Muscle layer of duodenum (tissue), 2 donors: ENCODE results near the gene SEC61G.

ENCODE experiments used
- H3K27ac ChIP-seq: one replicate; pipeline ENCODE4 v1.7.0; 2013; ENCODE audit warnings: mild to moderate bottlenecking, low read length
- H3K27me3 ChIP-seq: one replicate; pipeline ENCODE4 v1.7.0; 2013; ENCODE audit warnings: low read depth, mild to moderate bottlenecking, control low read depth, low read length
- H3K36me3 ChIP-seq, 2 donors: one replicate each; pipeline ENCODE4 v1.7.0; 2013; ENCODE audit warnings: low read length in 2 of 2, control low read depth in 1 of 2, mild to moderate bottlenecking in 1 of 2; ENCODE audit not compliant: insufficient read depth in 2 of 2, control insufficient read depth in 1 of 2
- H3K4me1 ChIP-seq, 2 donors: one replicate each; pipeline ENCODE4 v1.7.0; 2013; ENCODE audit warnings: low read length in 2 of 2, mild to moderate bottlenecking in 2 of 2, control low read depth in 1 of 2, moderate library complexity in 1 of 2; ENCODE audit not compliant: insufficient read depth in 2 of 2, control insufficient read depth in 1 of 2
- H3K4me3 ChIP-seq, 2 donors: one replicate each; pipeline ENCODE4 v1.7.0; 2013; ENCODE audit warnings: low read length in 2 of 2, low read depth in 1 of 2, mild to moderate bottlenecking in 1 of 2
- H3K9me3 ChIP-seq, 2 donors: one replicate each; pipeline ENCODE4 v1.7.0; 2013; ENCODE audit warnings: low read length in 2 of 2, control low read depth in 1 of 2, mild to moderate bottlenecking in 1 of 2; ENCODE audit not compliant: control insufficient read depth in 1 of 2
- donor health status: healthy.

The SEC61G gene

DNA sequence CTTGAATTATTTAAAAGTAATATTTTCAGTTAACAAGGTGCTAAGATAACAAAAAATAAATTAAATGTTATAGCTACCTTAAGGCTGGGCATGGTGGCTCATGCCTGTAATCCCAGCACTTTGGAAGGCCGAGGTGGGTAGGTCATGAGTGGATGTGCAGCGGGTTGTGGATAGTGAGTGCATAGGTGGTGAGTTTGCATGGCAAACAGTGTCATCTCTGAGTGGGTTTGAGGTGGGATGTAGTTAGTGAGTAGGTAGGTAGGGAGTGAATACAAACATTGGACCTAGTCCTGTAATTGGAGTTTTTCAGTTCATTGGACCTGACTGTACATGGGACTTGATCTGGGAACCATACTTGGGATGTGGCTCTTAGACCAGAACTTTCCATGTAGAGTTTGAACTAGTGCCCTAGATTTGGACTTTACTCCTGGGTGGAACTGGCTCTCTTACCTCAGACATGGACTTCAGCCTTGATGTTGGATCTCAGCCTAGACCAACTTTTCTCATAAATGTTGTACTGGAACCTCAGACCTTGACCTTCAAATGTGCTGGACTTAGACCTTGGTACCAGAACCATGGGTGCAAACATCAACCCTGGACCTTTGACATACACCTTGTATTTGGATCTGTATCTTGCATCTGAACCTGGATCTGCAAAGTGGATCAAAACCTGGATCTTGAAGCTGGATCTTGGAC lies 47.0 kb downstream of the SEC61G start:
- no peaks in the 10 kb centered on the region for H3K4me1 ChIP-seq
- H3K27ac ChIP-seq = no peak overlapping the region
- H3K9me3 ChIP-seq = peaks cover 0 to 3% of the 10 kb centered on the region in 2 donors
- H3K36me3 ChIP-seq = no peaks in the 10 kb centered on the region
- H3K27me3 ChIP-seq = no peaks in the 10 kb centered on the region
- H3K4me3 ChIP-seq = no peak overlapping the region

DNA sequence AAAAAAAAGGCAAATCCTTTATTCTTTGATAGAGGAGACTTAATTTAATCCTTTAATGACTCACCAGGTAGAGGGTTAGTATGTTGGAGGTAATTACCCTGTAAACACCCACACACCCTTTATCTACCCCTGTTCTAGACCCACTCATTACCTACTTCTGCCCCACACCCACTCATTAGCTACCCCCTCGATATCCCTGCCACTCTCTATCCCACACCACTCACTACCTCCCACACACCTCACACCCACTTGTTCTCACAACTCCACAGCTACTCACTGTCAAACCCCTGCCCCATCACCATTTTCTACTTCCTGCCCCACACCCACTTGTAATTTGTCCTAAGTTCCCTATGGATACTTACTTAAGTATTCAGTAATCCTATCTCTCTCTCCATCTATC lies 49.7 kb downstream of the SEC61G start:
- Histone ChIP-seq H3K27me3 (no peaks in the 10 kb centered on the region), H3K36me3 (no peaks in the 10 kb centered on the region), H3K4me3 (no peak overlapping the region), H3K4me1 (no peaks in the 10 kb centered on the region), H3K9me3 (no peaks in the 10 kb centered on the region), H3K27ac (no peak overlapping the region)

DNA sequence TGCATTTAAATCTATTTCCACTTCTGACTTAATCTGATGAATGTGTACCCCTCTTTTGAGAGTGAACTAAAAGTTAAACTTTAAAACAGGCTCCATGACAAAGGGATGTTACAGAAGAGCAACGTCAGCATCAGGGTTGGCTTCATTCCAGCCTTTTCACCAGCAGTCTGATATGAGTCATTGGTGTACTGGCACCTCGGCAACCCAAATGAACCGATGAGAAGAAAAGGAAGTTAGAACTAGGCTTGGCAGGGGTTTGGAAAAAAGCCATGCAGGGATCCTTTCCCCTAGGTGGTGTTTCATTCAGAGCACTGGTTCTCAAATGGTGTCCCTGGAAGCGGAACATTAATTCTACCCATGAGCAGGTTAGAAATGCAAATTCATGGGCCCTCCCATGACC lies 53.6 kb downstream of the SEC61G start:
- Histone ChIP-seq H3K9me3 (no peaks in the 10 kb centered on the region), H3K27ac (no peak overlapping the region), H3K27me3 (no peaks in the 10 kb centered on the region), H3K4me3 (no peak overlapping the region), H3K36me3 (no peaks in the 10 kb centered on the region), H3K4me1 (no peaks in the 10 kb centered on the region)

DNA sequence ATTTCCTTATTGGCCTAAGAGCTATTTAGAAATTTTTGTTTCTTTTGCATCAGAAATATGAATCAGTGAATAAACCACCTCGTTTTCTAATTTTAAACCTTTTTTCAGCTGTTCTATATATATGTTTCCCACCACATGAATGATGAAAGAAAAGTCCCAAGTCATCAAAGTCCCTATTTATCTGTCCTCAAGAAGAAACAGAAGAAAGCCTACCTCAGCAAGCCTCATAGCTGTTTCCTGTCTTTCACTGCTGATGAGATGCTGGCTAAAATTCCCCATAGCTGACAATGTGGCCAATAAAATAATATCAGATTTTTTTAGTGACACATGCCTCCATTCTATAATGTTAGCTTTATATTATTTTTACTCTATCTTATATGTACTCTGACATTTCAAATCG lies 54.2 kb downstream of the SEC61G start:
- Histone ChIP-seq H3K27ac (no peak overlapping the region), H3K4me3 (no peak overlapping the region), H3K9me3 (no peaks in the 10 kb centered on the region), H3K36me3 (no peaks in the 10 kb centered on the region), H3K27me3 (no peaks in the 10 kb centered on the region), H3K4me1 (no peaks in the 10 kb centered on the region)
